ENCODE results near the gene KSR2.

DNA sequence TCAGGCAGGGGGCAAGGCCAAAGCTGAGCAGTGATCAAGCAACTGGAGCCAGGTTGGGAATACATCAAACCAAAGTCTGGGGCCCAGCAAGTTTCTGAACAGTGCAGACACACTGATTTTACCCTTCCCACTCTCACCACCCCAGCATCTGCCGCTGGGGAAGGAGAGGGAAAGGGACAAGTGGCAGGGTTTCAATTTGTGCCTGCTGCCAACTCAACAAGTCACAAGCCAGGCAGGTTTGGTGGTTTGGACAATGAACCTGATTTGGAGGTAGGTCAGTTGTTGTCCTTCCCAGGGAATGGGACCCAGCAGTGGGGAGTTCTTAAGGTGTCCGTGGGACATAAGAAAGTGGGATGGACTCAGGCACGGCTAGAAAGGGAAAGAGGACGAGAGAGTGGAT lies 455.4 kb downstream of the KSR2 start:
- TF ChIP-seq, protein P1, sequence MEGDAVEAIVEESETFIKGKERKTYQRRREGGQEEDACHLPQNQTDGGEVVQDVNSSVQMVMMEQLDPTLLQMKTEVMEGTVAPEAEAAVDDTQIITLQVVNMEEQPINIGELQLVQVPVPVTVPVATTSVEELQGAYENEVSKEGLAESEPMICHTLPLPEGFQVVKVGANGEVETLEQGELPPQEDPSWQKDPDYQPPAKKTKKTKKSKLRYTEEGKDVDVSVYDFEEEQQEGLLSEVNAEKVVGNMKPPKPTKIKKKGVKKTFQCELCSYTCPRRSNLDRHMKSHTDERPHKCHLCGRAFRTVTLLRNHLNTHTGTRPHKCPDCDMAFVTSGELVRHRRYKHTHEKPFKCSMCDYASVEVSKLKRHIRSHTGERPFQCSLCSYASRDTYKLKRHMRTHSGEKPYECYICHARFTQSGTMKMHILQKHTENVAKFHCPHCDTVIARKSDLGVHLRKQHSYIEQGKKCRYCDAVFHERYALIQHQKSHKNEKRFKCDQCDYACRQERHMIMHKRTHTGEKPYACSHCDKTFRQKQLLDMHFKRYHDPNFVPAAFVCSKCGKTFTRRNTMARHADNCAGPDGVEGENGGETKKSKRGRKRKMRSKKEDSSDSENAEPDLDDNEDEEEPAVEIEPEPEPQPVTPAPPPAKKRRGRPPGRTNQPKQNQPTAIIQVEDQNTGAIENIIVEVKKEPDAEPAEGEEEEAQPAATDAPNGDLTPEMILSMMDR (IDR thresholded peaks at IDR 0.05 in 4 of 5, conservative IDR thresholded peaks at IDR 0.05 in 1 of 5) = no peak
- no peak for TF ChIP-seq POLR2A (IDR thresholded peaks at IDR 0.05)

All from gastrocnemius medialis (tissue), 4 donors.